GM12801 (cell line): ENCODE measurements around the gene MYO16.

ENCODE experiments used
- TF ChIP-seq, protein P1 (sequence below): IDR thresholded peaks from one replicate; pipeline ENCODE4 v1.5.1; 2011; ENCODE audit warnings: control low read depth; ENCODE audit not compliant: insufficient read length; ENCODE audit errors: extremely low read depth

The MYO16 gene

GRCh38 chr13:109148243-109148642 lies 518.8 kb downstream of the MYO16 start:
- TF ChIP-seq, protein P1, sequence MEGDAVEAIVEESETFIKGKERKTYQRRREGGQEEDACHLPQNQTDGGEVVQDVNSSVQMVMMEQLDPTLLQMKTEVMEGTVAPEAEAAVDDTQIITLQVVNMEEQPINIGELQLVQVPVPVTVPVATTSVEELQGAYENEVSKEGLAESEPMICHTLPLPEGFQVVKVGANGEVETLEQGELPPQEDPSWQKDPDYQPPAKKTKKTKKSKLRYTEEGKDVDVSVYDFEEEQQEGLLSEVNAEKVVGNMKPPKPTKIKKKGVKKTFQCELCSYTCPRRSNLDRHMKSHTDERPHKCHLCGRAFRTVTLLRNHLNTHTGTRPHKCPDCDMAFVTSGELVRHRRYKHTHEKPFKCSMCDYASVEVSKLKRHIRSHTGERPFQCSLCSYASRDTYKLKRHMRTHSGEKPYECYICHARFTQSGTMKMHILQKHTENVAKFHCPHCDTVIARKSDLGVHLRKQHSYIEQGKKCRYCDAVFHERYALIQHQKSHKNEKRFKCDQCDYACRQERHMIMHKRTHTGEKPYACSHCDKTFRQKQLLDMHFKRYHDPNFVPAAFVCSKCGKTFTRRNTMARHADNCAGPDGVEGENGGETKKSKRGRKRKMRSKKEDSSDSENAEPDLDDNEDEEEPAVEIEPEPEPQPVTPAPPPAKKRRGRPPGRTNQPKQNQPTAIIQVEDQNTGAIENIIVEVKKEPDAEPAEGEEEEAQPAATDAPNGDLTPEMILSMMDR: no peak

GRCh38 chr13:109150696-109151095 lies 521.3 kb downstream of the MYO16 start:
- TF ChIP-seq, protein P1: no peak

- TF ChIP-seq, protein P1: no peak
These were observed 521.8 kb downstream of the MYO16 start for GRCh38 chr13:109151255-109151654.

- TF ChIP-seq, protein P1: no peak
These were observed 522.3 kb downstream of the MYO16 start for GRCh38 chr13:109151696-109152095.

DNA sequence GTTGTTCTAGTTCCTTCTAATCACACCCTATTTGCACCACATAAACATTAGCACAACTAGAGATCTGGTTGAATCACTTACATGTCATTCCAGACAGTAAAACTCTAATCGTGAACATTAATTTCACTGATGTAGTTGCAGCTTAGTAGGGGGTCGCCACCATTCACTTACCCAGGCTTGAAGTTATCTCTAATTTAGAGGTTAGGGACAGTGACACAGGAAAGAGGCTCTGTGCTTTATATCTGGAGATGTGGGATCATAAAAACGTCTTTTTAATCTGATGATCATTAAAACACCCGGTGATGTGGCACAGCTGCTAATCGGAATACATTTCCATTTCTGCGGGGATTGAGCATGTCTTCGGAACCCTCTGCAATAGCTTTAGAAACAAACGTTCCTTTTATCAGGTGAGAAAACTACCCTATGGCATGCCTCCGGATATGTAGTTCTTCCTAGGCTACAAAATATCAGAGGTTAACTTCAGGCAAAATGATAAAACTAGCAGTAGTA lies 523.0 kb downstream of the MYO16 start:
- TF ChIP-seq, protein P1: no peak

GRCh38 chr13:109152941-109153340 lies 523.5 kb downstream of the MYO16 start:
- TF ChIP-seq, protein P1: no peak

GRCh38 chr13:109154146-109154545 lies 524.7 kb downstream of the MYO16 start:
- TF ChIP-seq, protein P1: no peak
